Brain microvascular endothelial cell (primary cell): ENCODE data around the gene BSCL2.

Source experiments
- DNase-seq: peaks from one replicate; pipeline ENCODE4 v3.0.0-alpha.2; 2020
- H3K27ac ChIP-seq: fragments of 250-450 bp; sonication (Bioruptor Pico); 2 replicates; pipeline ENCODE4 v1.5.1; 2020; ENCODE audit warnings: mild to moderate bottlenecking, moderate library complexity
- H3K27me3 ChIP-seq: fragments of 250-450 bp; sonication (Bioruptor Pico); replicated peaks from 2 replicates; pipeline ENCODE4 v1.5.1; 2020; ENCODE audit warnings: mild to moderate bottlenecking
- H3K36me3 ChIP-seq: fragments of 250-450 bp; sonication (Bioruptor Pico); replicated peaks from 2 replicates; pipeline ENCODE4 v1.5.1; 2020; ENCODE audit warnings: mild to moderate bottlenecking
- H3K4me3 ChIP-seq: 2 replicates; pipeline ENCODE4 v1.5.1; 2011; ENCODE audit warnings: low read depth, mild to moderate bottlenecking, control low read depth, low read length, moderate library complexity
- in situ Hi-C: cut with HindIII; loops from 2 replicates; pipeline ENCODE4 v1.10.0; 2017; ENCODE audit warnings: low sequenced_read_pairs, low pct_ligation_motif_present
- TF ChIP-seq, protein P1 (sequence below): IDR thresholded peaks from 2 replicates; pipeline ENCODE4 v1.5.1; 2011; ENCODE audit warnings: low read depth, mild to moderate bottlenecking, moderate library complexity, low read length, control low read depth, inconsistent platforms; ENCODE audit errors: missing control alignments

Gene BSCL2

DNA sequence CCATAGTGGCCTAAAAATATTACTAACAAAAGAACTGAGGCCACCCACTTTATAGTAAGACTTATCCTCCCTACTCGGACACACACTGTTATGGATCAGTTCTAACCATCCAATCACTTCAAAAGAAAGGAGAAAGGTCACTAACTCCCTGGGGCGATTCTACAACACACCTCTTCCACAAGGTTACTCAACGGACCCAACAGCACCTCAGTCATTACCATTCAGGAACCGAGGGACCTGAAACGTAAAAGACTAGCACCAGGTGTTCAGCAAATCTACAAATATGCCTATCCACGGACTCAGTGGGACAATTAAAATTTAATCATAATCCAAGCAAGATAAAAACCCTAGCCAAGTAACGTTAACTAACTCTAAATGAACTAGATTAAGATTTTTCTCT lies 18.4 kb upstream of the BSCL2 start:
- in situ Hi-C loops: no loop called here

DNA sequence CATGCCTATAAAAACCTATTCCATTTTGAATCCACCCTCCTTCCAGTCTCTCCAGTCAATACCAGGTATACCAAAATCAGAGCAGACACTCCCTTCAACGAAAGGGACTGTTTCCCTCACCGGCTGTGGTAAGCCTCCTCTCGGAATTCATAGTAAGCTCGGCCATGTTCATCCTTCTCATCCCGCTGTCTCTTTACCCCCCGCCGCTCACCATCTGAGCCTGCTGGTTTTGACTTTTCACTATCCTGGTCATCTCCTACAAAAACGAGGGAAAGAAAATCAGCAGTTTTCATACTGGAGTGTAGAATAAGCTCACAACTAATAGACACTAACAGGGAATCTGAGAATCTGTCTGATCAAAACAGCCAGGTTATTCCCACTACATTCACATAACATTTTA lies 16.9 kb upstream of the BSCL2 start:
- H3K4me3 ChIP-seq: peak overlapping the region; percentile 18

More for the DNA sequence above, 18.4 kb upstream of the BSCL2 start:
- TF ChIP-seq, protein P1, sequence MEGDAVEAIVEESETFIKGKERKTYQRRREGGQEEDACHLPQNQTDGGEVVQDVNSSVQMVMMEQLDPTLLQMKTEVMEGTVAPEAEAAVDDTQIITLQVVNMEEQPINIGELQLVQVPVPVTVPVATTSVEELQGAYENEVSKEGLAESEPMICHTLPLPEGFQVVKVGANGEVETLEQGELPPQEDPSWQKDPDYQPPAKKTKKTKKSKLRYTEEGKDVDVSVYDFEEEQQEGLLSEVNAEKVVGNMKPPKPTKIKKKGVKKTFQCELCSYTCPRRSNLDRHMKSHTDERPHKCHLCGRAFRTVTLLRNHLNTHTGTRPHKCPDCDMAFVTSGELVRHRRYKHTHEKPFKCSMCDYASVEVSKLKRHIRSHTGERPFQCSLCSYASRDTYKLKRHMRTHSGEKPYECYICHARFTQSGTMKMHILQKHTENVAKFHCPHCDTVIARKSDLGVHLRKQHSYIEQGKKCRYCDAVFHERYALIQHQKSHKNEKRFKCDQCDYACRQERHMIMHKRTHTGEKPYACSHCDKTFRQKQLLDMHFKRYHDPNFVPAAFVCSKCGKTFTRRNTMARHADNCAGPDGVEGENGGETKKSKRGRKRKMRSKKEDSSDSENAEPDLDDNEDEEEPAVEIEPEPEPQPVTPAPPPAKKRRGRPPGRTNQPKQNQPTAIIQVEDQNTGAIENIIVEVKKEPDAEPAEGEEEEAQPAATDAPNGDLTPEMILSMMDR: no peak
- H3K36me3 ChIP-seq: peaks cover 33% of the 10 kb centered on the region
- no peaks in the 10 kb centered on the region for H3K27me3 ChIP-seq
- peak overlapping the region; percentile 95 for H3K27ac ChIP-seq
- peak overlapping the region; percentile 93 for H3K4me3 ChIP-seq
- no peak for DNase-seq

DNA sequence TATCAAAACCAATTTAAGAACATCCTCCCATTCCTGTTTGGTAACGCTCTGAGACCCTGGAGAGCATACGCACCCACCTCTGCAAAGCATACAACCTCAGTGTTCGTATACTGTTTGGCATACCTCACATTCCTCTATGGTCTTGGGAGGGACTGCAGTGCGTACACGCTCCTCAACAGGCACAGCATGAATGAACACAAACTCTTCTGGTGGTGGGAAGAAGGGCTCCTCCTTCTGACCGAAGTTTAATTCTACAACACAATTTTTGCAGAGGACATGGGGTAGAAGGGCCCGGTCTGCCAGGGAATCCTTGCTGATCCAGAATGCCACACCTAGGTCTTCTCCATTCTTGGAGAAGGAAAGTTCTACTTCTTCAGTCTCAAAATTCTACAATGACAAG lies 14.8 kb upstream of the BSCL2 start:
- peaks cover 63% of the 10 kb centered on the region for H3K36me3 ChIP-seq
- no peak overlapping the region for H3K4me3 ChIP-seq
- peak; percentile 34 for DNase-seq
- TF ChIP-seq, protein P1: peak; percentile 29
- no peaks in the 10 kb centered on the region for H3K27me3 ChIP-seq
- H3K27ac ChIP-seq: no peak overlapping the region
- in situ Hi-C loops: no loop called here

More for the DNA sequence above, 16.9 kb upstream of the BSCL2 start:
- peaks cover 44% of the 10 kb centered on the region for H3K36me3 ChIP-seq
- H3K27me3 ChIP-seq: no peaks in the 10 kb centered on the region
- no peak overlapping the region for H3K27ac ChIP-seq
- DNase-seq: no peak
- TF ChIP-seq, protein P1: no peak
- in situ Hi-C loops: no loop called here

DNA sequence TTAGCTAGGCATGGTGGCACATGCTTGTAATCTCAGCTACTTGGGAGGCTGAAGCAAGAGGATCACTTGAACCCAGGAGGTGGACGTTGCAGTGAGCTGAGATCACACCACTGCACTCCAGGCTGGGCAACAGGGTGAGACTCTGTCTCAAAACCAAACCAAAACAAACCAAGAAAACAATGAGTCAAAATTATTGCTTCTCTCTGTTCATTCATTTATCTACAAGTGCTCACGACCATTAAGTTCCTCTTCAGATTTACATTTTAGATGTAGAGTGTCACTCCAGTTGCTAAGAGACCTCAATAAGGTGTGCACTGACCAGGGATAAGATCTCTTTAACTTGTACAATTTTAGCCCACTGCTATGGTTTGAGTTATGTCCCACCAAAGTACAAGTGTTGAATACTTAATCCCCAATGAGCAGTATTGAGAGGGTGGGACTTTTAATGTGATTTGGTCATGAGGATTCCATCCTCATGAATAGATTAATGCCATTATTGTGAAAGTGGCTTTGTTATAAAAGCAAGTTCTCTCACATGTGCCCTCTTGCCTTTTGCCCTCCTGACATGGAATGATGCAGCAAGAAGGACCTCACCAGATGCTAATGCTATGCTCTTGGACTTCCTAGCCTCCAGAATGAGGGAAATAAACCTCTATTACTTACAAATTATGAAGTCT lies 12.2 kb upstream of the BSCL2 start:
- in situ Hi-C loops: no loop called here
- H3K27me3 ChIP-seq: no peaks in the 10 kb centered on the region
- no peak overlapping the region for H3K27ac ChIP-seq
- no peak overlapping the region for H3K4me3 ChIP-seq
- no peak for DNase-seq
- peaks cover 86% of the 10 kb centered on the region for H3K36me3 ChIP-seq
- TF ChIP-seq, protein P1: no peak

DNA sequence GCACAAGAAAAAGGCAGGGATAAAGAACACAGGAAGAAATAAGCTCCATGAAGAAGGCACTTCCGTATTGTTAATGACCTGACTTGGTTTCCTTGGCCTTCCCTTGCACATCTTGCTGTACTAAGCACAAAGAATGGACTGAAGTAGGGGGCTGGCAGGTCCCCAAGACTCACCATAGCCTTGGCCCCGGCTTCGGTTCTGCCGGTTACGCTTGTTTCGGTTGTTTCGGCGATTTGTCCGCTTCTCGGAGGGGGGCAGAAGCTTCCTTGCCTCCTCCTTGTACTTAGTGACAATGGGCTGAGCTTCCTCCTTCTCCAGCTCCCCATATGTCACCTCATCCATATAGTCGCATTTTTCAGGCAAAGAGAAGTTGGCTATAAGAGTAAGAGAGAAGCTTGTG lies 9.6 kb upstream of the BSCL2 start:
- Histone ChIP-seq H3K4me3 (no peak overlapping the region), H3K27me3 (no peaks in the 10 kb centered on the region), H3K36me3 (peaks cover 77% of the 10 kb centered on the region), H3K27ac (no peak overlapping the region)
- TF ChIP-seq, protein P1: no peak
- DNase-seq: no peak
- in situ Hi-C loops: no loop called here

DNA sequence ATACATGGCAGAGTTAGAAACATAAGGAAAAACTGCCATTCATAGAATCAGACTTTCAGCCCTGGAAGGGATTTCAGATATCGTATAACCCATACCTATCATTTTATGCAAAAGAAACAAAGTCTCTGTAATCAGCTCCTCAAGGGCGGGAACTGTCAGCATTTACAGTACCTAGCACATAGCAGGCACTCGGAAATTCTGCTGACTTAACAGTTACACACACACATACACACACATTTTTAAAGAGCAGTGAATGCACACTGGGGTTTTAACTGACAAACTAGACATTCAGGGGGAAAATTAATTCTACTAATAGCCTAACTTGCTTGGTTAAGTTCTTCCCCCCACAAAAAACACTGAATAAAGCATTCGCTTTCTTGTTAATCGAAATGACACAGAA lies 9.0 kb upstream of the BSCL2 start:
- TF ChIP-seq, protein P1: no peak
- no peak for DNase-seq
- Histone ChIP-seq H3K36me3 (peaks cover 76% of the 10 kb centered on the region), H3K27me3 (no peaks in the 10 kb centered on the region), H3K27ac (no peak overlapping the region), H3K4me3 (no peak overlapping the region)
- in situ Hi-C loops: no loop called here
